Endothelial cell of umbilical vein (primary cell): ENCODE data around the gene BABAM1. TPM values are rescaled to one million over a fixed set of nuclear protein-coding genes. Genes with fewer than 3 reads are reported as not detected.

Source experiments
- BruUV-seq: library from RNA; stranded (reverse); fragments of 400-500 nt; replicated peaks from 2 replicates; lab custom pipeline; 2021; lab: Mats Ljungman, UMichigan
- CTCF ChIA-PET: fragments of 300-600, 350-600 bp; sonication (Branson Sonifier 250); formaldehyde crosslinking; loops from one replicate; lab custom pipeline; 2021; ENCODE audit warnings: antibody characterized with exemption, inconsistent platforms; lab: Charles Lee
- POLR2A ChIA-PET: fragments of 300-600, 350-600 bp; sonication (Branson Sonifier 250); formaldehyde crosslinking; loops from one replicate; lab custom pipeline; 2021; ENCODE audit warnings: antibody characterized with exemption, inconsistent platforms; lab: Charles Lee
- DNase-seq: peaks from one replicate; pipeline ENCODE4 v3.0.0-alpha.2; 2011; ENCODE audit warnings: low read depth, low spot score
- FAIRE-seq: peaks from 2 replicates; lab custom pipeline; 2011; peaks lifted over from hg19 to GRCh38; lab: Jason Lieb, UNC
- H2AFZ ChIP-seq: 2 replicates; pipeline ENCODE4 v1.6.0; 2012; ENCODE audit warnings: low read depth, low read length, control low read depth, inconsistent platforms
- H3K27ac ChIP-seq: 2 replicates; pipeline ENCODE4 v1.5.1; 2011; ENCODE audit warnings: low read depth, mild to moderate bottlenecking, control low read depth, low read length, moderate library complexity; ENCODE audit not compliant: insufficient read depth
- H3K27me3 ChIP-seq, 2 experiments: 2 replicates each; pipeline versions ENCODE4 v1.6.0 to v1.6.1; 2011; ENCODE audit warnings: low read length in 2 of 2, mixed read lengths in 1 of 2; ENCODE audit not compliant: control insufficient read depth in 2 of 2, insufficient read depth in 2 of 2
- H3K36me3 ChIP-seq, 2 experiments: 2 replicates in 1 of 2; 3 replicates in 1 of 2; pipeline ENCODE4 v1.5.1; 2011; ENCODE audit warnings: low read length in 2 of 2, mild to moderate bottlenecking in 1 of 2, moderate library complexity in 1 of 2; ENCODE audit not compliant: control insufficient read depth in 2 of 2, insufficient read depth in 2 of 2; ENCODE audit errors: extremely low read depth in 1 of 2
- H3K4me1 ChIP-seq: 3 replicates; pipeline ENCODE4 v1.5.1; 2011; ENCODE audit warnings: mild to moderate bottlenecking, low read length; ENCODE audit not compliant: control insufficient read depth, insufficient read depth; ENCODE audit errors: extremely low read depth
- H3K4me2 ChIP-seq: 2 replicates; pipeline ENCODE4 v1.6.1; 2011; ENCODE audit warnings: low read length, control low read depth, mixed read lengths; ENCODE audit not compliant: insufficient read depth
- H3K4me3 ChIP-seq, 3 experiments: fragments of 200-600 bp in 1 of 3; sonication (generic), shearing (Covaris generic) in 1 of 3; replicated peaks in 1 of 3; 2 replicates each; pipeline ENCODE4 v1.5.1; 2011 to 2016; ENCODE audit warnings: control low read depth in 3 of 3, low read length in 3 of 3, mild to moderate bottlenecking in 2 of 3, inconsistent platforms in 1 of 3, low read depth in 1 of 3, moderate library complexity in 1 of 3; ENCODE audit not compliant: insufficient read depth in 1 of 3
- H3K79me2 ChIP-seq: 2 replicates; pipeline ENCODE4 v1.6.0; 2012; ENCODE audit warnings: low read length, inconsistent platforms; ENCODE audit not compliant: control insufficient read depth, insufficient read depth
- H3K9ac ChIP-seq: replicated peaks from 2 replicates; pipeline ENCODE3; 2011; ENCODE audit warnings: low read length, control low read depth; ENCODE audit not compliant: insufficient read depth; ENCODE audit errors: extremely low read depth
- H3K9me1 ChIP-seq: replicated peaks from 3 replicates; pipeline ENCODE4 v1.6.0; 2011; ENCODE audit warnings: mild to moderate bottlenecking, low read length; ENCODE audit not compliant: control insufficient read depth, insufficient read depth; ENCODE audit errors: extremely low read depth
- H3K9me3 ChIP-seq: replicated peaks from 2 replicates; pipeline ENCODE4 v1.5.1; 2012; ENCODE audit warnings: low read length, inconsistent platforms; ENCODE audit not compliant: control insufficient read depth, insufficient read depth
- H4K20me1 ChIP-seq: replicated peaks from 2 replicates; pipeline ENCODE3; 2011; ENCODE audit warnings: mild to moderate bottlenecking, low read length; ENCODE audit not compliant: control insufficient read depth, insufficient read depth; ENCODE audit errors: extremely low read depth
- EZH2 ChIP-seq: IDR thresholded peaks from 2 replicates; pipeline ENCODE4 v1.6.1; 2012; ENCODE audit warnings: borderline replicate concordance, low read depth, mild to moderate bottlenecking, moderate library complexity, low read length, inconsistent platforms; ENCODE audit not compliant: severe bottlenecking
- FOS ChIP-seq: IDR thresholded peaks from 2 replicates; pipeline ENCODE4 v1.6.1; 2011; ENCODE audit warnings: mild to moderate bottlenecking, low read length, moderate library complexity, borderline replicate concordance; ENCODE audit not compliant: insufficient read depth
- GATA2 ChIP-seq: IDR thresholded peaks from 2 replicates; pipeline ENCODE4 v1.7.0; 2011; ENCODE audit warnings: low read depth, mild to moderate bottlenecking, moderate library complexity, mixed read lengths, low read length; ENCODE audit not compliant: insufficient read length, insufficient read depth
- JUN ChIP-seq: IDR thresholded peaks from 2 replicates; pipeline ENCODE4 v1.6.1; 2011; ENCODE audit warnings: borderline replicate concordance, low read depth; ENCODE audit not compliant: insufficient read length, insufficient read depth
- MYC ChIP-seq: IDR thresholded peaks from one replicate; pipeline ENCODE4 v1.6.1; 2011; ENCODE audit warnings: mild to moderate bottlenecking, low read depth, low read length
- POLR2A ChIP-seq: IDR thresholded peaks from 2 replicates; pipeline ENCODE4 v1.6.1; 2012; ENCODE audit warnings: low read depth, mild to moderate bottlenecking, control low read depth, low read length
- POLR2AphosphoS5 ChIP-seq: IDR thresholded peaks from 2 replicates; pipeline ENCODE4 v1.6.1; 2012; ENCODE audit warnings: low read depth, mild to moderate bottlenecking, control low read depth, low read length, moderate library complexity; ENCODE audit not compliant: insufficient read depth
- dilution Hi-C: fragments of 300-500 bp; cut with MboI; formaldehyde crosslinking; loops from one replicate; pipeline ENCODE4 v1.15.0; 2019; ENCODE audit warnings: low sequenced_read_pairs; ENCODE audit not compliant: extremely low pct_ligation_motif_present
- intact Hi-C: fragments of 100-400 bp; cut with micrococcal nuclease; formaldehyde crosslinking; loops from one replicate; pipeline ENCODE4 v1.10.0; 2022
- polyA plus RNA-seq, 4 experiments: library from polyadenylated mRNA; depleted of rRNA in 3 of 4; stranded (reverse) in 3 of 4; unstranded in 1 of 4; fragments of >200 nt; gene quantifications; 2 replicates each; pipeline versions ENCODE4 v1.2.1 to v1.2.3, GENCODE V29; 2011 to 2012; ENCODE audit warnings: missing spikeins in 1 of 4
- total RNA-seq: library from RNA; stranded (reverse); gene quantifications from 2 replicates; pipeline ENCODE4 v1.2.3, GENCODE V29; 2021
- TF ChIP-seq, protein P1 (sequence below): IDR thresholded peaks from 2 replicates; pipeline ENCODE4 v1.6.1; 2011; ENCODE audit not compliant: insufficient read depth, insufficient read length
- TF ChIP-seq, protein P2 (sequence below), 2 donors: IDR thresholded peaks; 1 replicate in 1 of 2; 2 replicates in 1 of 2; pipeline ENCODE4 v1.5.1; 2011; ENCODE audit warnings: low read length in 2 of 2, mild to moderate bottlenecking in 2 of 2, moderate library complexity in 2 of 2, control low read depth in 1 of 2, inconsistent platforms in 1 of 2, low read depth in 1 of 2; ENCODE audit not compliant: insufficient read depth in 1 of 2; ENCODE audit errors: extremely low read depth in 1 of 2

The BABAM1 gene
- total and polyA plus RNA-seq, 2 donors (not counting 3 experiments of a cell fraction or from before 2014, with no cell fraction given) = 118 to 140 TPM

DNA sequence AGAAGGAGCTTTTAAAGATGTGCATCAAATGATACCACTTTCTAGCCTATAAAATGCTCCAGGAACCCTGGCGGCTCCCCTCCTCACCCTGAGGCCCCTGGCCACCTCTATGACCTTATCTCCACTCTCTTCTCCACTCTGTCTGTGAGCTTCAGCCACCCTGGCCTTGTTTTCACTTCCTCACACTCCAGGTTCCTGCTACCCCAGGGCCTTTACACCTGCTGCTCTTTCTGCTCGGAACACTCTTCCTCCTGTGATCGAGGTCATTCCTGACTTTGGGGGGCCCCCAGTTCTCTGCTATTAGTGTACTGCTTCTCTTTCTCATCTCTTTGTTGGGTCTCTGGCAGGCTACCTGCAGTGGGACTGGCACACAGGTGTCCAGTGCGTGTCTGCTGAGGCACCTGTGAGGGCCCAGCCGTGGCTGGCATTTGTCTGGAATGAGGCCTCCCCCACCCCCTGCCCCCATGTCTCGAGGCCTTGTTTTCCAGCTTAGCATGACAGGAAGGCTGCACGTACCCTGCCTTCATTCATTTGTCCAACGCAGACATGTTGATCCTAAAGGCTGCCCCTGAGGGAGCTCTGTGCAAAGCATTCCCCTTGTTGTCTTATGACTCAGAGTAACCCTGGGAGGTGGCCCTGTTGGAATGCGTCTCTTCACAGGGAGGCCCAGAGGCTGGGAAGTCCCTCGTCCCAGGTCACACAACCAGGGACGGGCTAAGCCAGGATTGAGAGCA is 44.4 kb downstream of the BABAM1 start:
- Histone ChIP-seq H3K4me1 (peaks cover 9% of the 10 kb centered on the region), H3K4me2 (no peak overlapping the region), H3K9me3 (no peaks in the 10 kb centered on the region), H4K20me1 (no peaks in the 10 kb centered on the region), H2AFZ (no peak overlapping the region), H3K9ac (no peak overlapping the region), H3K79me2 (peaks cover 34% of the 10 kb centered on the region), H3K4me3 (no peak overlapping the region), H3K27me3 (no peaks in the 10 kb centered on the region), H3K27ac (no peak overlapping the region), H3K9me1 (no peaks in the 10 kb centered on the region), H3K36me3 (peaks cover 6 to 23% of the 10 kb centered on the region in 2 experiments)
- TF ChIP-seq MYC (no peak), POLR2A (no peak), EZH2 (no peak)
- intact Hi-C loops = no loop called here
- no peak for FAIRE-seq
- DNase-seq = no peak
- dilution Hi-C loops = no loop called here
- ChIA-PET CTCF (no interaction called here), POLR2A (no interaction called here)
- BruUV-seq = no TSS peak

DNA sequence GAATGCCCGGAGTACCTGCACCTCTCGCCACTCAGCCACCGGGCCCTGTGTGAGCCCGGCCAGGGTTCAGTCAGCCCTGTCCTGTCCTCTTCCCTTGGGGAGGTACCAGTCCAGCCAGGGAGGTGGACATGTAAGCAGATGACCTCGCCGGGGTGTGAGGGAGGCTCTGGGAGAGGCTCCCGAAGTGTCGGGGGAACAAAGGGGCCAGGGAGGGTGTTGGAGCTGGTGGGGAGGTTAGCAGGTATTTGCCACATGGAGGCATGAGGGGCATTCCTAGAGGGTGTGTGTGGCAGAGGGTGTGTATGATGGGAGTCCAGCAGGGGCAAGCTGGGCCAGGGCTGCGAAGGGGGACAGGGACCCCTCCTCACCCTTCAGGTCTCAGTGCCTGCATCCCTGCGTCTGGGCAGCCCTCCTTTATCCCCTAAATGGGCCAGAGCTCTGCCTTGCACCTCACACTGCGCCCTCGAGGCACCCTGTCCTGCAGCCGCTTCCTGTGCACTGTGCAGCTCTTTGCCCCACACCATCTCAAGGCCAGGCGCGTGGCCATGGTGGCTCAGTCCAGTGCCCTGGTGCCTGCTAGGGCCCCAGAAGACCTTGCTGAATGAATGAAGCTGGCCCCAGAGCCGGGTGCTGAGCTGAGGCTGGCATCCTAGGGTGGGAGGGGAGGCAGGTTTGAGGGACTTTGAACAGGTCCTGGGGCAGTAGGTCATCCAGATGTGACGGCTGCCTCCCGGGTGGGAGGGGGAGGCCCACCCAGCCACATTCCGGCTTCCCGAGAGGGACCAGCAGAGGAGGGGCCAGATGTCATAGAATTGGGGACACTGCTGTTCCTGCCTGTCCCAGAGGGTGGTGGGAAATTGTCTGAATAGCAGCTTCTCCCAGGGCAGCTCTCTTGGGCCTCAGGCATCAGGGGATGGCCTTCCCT is 45.2 kb downstream of the BABAM1 start:
- no peak overlapping the region for H3K4me3 ChIP-seq

More for the DNA sequence above, 45.2 kb downstream of the BABAM1 start:
- dilution Hi-C loops = no loop called here
- BruUV-seq = no TSS peak
- no peak for FAIRE-seq
- Histone ChIP-seq H3K36me3 (peaks cover 6 to 23% of the 10 kb centered on the region in 2 experiments), H3K9me1 (no peaks in the 10 kb centered on the region), H3K79me2 (peaks cover 34% of the 10 kb centered on the region), H2AFZ (no peak overlapping the region), H3K4me1 (peaks cover 8% of the 10 kb centered on the region), H3K27ac (no peak overlapping the region), H3K27me3 (no peaks in the 10 kb centered on the region), H3K9me3 (no peaks in the 10 kb centered on the region), H4K20me1 (no peaks in the 10 kb centered on the region), H3K4me2 (no peak overlapping the region), H3K9ac (no peak overlapping the region)
- TF ChIP-seq EZH2 (no peak), POLR2AphosphoS5 (no peak), MYC (no peak), POLR2A (no peak), GATA2 (no peak), FOS (no peak), JUN (no peak)
- TF ChIP-seq, protein P1, sequence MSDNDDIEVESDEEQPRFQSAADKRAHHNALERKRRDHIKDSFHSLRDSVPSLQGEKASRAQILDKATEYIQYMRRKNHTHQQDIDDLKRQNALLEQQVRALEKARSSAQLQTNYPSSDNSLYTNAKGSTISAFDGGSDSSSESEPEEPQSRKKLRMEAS = no peak
- TF ChIP-seq, protein P2, sequence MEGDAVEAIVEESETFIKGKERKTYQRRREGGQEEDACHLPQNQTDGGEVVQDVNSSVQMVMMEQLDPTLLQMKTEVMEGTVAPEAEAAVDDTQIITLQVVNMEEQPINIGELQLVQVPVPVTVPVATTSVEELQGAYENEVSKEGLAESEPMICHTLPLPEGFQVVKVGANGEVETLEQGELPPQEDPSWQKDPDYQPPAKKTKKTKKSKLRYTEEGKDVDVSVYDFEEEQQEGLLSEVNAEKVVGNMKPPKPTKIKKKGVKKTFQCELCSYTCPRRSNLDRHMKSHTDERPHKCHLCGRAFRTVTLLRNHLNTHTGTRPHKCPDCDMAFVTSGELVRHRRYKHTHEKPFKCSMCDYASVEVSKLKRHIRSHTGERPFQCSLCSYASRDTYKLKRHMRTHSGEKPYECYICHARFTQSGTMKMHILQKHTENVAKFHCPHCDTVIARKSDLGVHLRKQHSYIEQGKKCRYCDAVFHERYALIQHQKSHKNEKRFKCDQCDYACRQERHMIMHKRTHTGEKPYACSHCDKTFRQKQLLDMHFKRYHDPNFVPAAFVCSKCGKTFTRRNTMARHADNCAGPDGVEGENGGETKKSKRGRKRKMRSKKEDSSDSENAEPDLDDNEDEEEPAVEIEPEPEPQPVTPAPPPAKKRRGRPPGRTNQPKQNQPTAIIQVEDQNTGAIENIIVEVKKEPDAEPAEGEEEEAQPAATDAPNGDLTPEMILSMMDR (IDR thresholded peaks at IDR 0.05; ENCODE audit: extremely low read depth in 1 of 2, insufficient read depth in 1 of 2, low read depth in 1 of 2, low read length in 2 of 2) = no peak
- ChIA-PET POLR2A (no interaction called here), CTCF (interaction anchor here (1.0 kb wide), 1 partner anchor 14 kb away, joined by 3 read pairs; no protein-coding TSS in a partner anchor)
- intact Hi-C loops = no loop called here
- no peak for DNase-seq
